ENCODE data around the gene ACOX1.

- no peak for TF ChIP-seq CTCF (IDR thresholded peaks at IDR 0.05; ENCODE audit: low read depth, low read length, missing input control)
- no peak for TF ChIP-seq EGR1 (IDR thresholded peaks at IDR 0.05; ENCODE audit: low read depth in 2 of 2)
- TF ChIP-seq RAD21 (IDR thresholded peaks at IDR 0.05) = no peak
- TF ChIP-seq YY1 (IDR thresholded peaks at IDR 0.05) = no peak
- TF ChIP-seq GABPA (IDR thresholded peaks at IDR 0.05 in 1 of 2, conservative IDR thresholded peaks at IDR 0.05 in 1 of 2) = no peak
- no peak for TF ChIP-seq SP1 (IDR thresholded peaks at IDR 0.05)
Observed at GRCh38 chr17:75914643-75915267, 64.2 kb downstream of the ACOX1 start.
